Mesothelial cell of epicardium (in vitro differentiated cells): ENCODE results near the gene PGLYRP4. TPM values are rescaled to one million over a fixed set of nuclear protein-coding genes. Genes with fewer than 3 reads are reported as not detected.
"Not testable (repeated sequence)": the region's sequence is repeated elsewhere in the genome, so short reads cannot be mapped to it uniquely, and the experiment has no call there.

Experiments
- DNase-seq, 2 experiments: peaks; one replicate each; pipeline ENCODE4 v3.0.0; 2021; ENCODE audit warnings: low spot score in 2 of 2; ENCODE audit not compliant: unreplicated experiment in 2 of 2
- H3K27ac Mint-ChIP-seq: 2 replicates; pipeline ENCODE4 v1.8.0; 2021; ENCODE audit warnings: mixed read lengths
- H3K27me3 Mint-ChIP-seq: 2 replicates; pipeline ENCODE4 v1.8.0; 2021; ENCODE audit warnings: low read depth, mixed read lengths
- H3K36me3 Mint-ChIP-seq: 2 replicates; pipeline ENCODE4 v1.8.0; 2021; ENCODE audit warnings: mixed read lengths
- H3K4me1 Mint-ChIP-seq: 2 replicates; pipeline ENCODE4 v1.8.0; 2021; ENCODE audit warnings: mixed read lengths
- H3K4me3 Mint-ChIP-seq: 2 replicates; pipeline ENCODE4 v1.8.0; 2021; ENCODE audit warnings: mild to moderate bottlenecking, moderate library complexity, mixed read lengths
- H3K9me3 Mint-ChIP-seq: 2 replicates; pipeline ENCODE4 v1.8.0; 2021; ENCODE audit warnings: mixed read lengths
- CTCF ChIP-seq: fragments of 200-600 bp; sonication (generic); IDR thresholded peaks from one replicate; pipeline ENCODE4 v1.5.0; 2021; ENCODE audit warnings: antibody characterized with exemption; ENCODE audit not compliant: unreplicated experiment
- total RNA-seq: library from RNA; stranded (reverse); gene quantifications from 3 replicates; pipeline ENCODE4 v1.2.1, GENCODE V29; 2021

Gene PGLYRP4
- total RNA-seq, 1 donor from 2014 or later, result not detected

- Mint-ChIP-seq H3K27me3 (peaks cover 13% of the 10 kb centered on the region), H3K36me3 (no peaks in the 10 kb centered on the region), H3K9me3 (peaks cover 44% of the 10 kb centered on the region), H3K4me3 (no peak overlapping the region), H3K4me1 (no peaks in the 10 kb centered on the region), H3K27ac (no peak overlapping the region)
- no peak for TF ChIP-seq CTCF
- no peak for DNase-seq
Observed at GRCh38 chr1:153322568-153322967, 26.1 kb downstream of the PGLYRP4 start.

- H3K4me3 Mint-ChIP-seq, H3K4me1 Mint-ChIP-seq, H3K27ac Mint-ChIP-seq, DNase-seq, H3K36me3 Mint-ChIP-seq: not testable (repeated sequence)
- Mint-ChIP-seq H3K9me3 (peaks cover 28% of the 10 kb centered on the region), H3K27me3 (peaks cover 18% of the 10 kb centered on the region)
Observed at GRCh38 chr1:153318145-153318544, 30.5 kb downstream of the PGLYRP4 start.

- H3K36me3 Mint-ChIP-seq, H3K4me3 Mint-ChIP-seq, H3K4me1 Mint-ChIP-seq, H3K27ac Mint-ChIP-seq, H3K9me3 Mint-ChIP-seq, DNase-seq: not testable (repeated sequence)
- peaks cover 19% of the 10 kb centered on the region for H3K27me3 Mint-ChIP-seq
Observed at GRCh38 chr1:153316013-153316412, 32.6 kb downstream of the PGLYRP4 start.

GRCh38 chr1:153314388-153314787 is 34.3 kb downstream of the PGLYRP4 start:
- H3K4me3 Mint-ChIP-seq, H3K4me1 Mint-ChIP-seq, H3K36me3 Mint-ChIP-seq, H3K9me3 Mint-ChIP-seq, H3K27ac Mint-ChIP-seq, DNase-seq: not testable (repeated sequence)
- peaks cover 19% of the 10 kb centered on the region for H3K27me3 Mint-ChIP-seq

GRCh38 chr1:153313288-153313687 is 35.4 kb downstream of the PGLYRP4 start:
- H3K9me3 Mint-ChIP-seq, result peaks cover 7% of the 10 kb centered on the region
- H3K36me3 Mint-ChIP-seq, result no peaks in the 10 kb centered on the region
- no peak for DNase-seq
- TF ChIP-seq CTCF, result no peak
- H3K27ac Mint-ChIP-seq, result no peak overlapping the region
- no peaks in the 10 kb centered on the region for H3K4me1 Mint-ChIP-seq
- no peak overlapping the region for H3K4me3 Mint-ChIP-seq
- peaks cover 16% of the 10 kb centered on the region for H3K27me3 Mint-ChIP-seq

- no peak for TF ChIP-seq CTCF
- Mint-ChIP-seq H3K4me3 (no peak within 1 kb of the TSS), H3K27ac (no peak within 1 kb of the TSS), H3K4me1 (no peaks in the 10 kb centered on the region), H3K27me3 (peaks cover 16% of the 10 kb centered on the region), H3K9me3 (peaks cover 7% of the 10 kb centered on the region), H3K36me3 (no peaks in the 10 kb centered on the region)
- DNase-seq, result no peak
Observed at GRCh38 chr1:153312570-153313186, 36.0 kb downstream of the PGLYRP4 start, which contains the start of gene PGLYRP3. Gene PGLYRP3, minus strand, starts transcription at chr1:153312952. Its CDS starts 2,287 bp downstream, at chr1:153310665.

- Mint-ChIP-seq H3K27me3 (peaks cover 32% of the 10 kb centered on the region), H3K9me3 (peaks cover 7% of the 10 kb centered on the region), H3K4me3 (no peak overlapping the region), H3K27ac (no peak overlapping the region), H3K36me3 (no peaks in the 10 kb centered on the region), H3K4me1 (no peaks in the 10 kb centered on the region)
- no peak for DNase-seq
- no peak for TF ChIP-seq CTCF
Observed at GRCh38 chr1:153310526-153310925, 38.1 kb downstream of the PGLYRP4 start.
